AG04449 (cell line): ENCODE results near the gene NEURL1.

Source experiments
- CTCF ChIA-PET: fragments of 350-600 bp; formaldehyde crosslinking; extraction: SDS; loops from one replicate; lab custom pipeline; 2021; ENCODE audit warnings: antibody characterized with exemption; lab: Yijun Ruan, JAX
- POLR2A ChIA-PET: fragments of 400-600, 350-600 bp; formaldehyde crosslinking; extraction: SDS; loops from one replicate; lab custom pipeline; 2020; ENCODE audit warnings: antibody characterized with exemption, inconsistent platforms; lab: Yijun Ruan, JAX
- DNase-seq: peaks from one replicate; pipeline ENCODE4 v3.0.0-alpha.2; 2010; ENCODE audit warnings: low read depth, low spot score
- H3K4me3 ChIP-seq: 2 replicates; pipeline ENCODE4 v1.5.1; 2011; ENCODE audit warnings: low read depth, mild to moderate bottlenecking, control low read depth, low read length
- TF ChIP-seq, protein P1 (sequence below): IDR thresholded peaks from one replicate; pipeline ENCODE4 v1.5.1; 2011; ENCODE audit warnings: mild to moderate bottlenecking, moderate library complexity, low read length, control low read depth, inconsistent platforms; ENCODE audit not compliant: insufficient read depth; ENCODE audit errors: missing control alignments

NEURL1 gene

DNA sequence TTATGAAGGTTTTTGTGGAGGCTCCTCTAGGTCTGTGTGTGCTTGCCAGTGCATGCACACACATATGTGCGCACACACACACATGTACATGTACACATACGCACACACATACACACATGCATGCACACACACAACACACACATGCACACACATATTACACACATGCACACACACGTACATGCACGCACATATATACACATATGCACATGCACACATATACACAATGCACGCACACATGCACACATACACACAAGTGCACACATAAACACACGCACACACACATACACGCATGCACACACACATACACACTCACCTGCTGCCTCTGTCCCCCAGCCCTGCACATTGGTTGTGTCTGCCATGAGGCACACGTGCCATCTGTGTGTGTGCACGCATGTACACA lies 66.3 kb downstream of the NEURL1 start:
- ChIA-PET CTCF (interaction anchor here (1.4 kb wide), 1 partner anchor 126 kb away, joined by 3 read pairs; no protein-coding TSS in a partner anchor), POLR2A (no interaction called here)
- no peak for DNase-seq
- no peak overlapping the region for H3K4me3 ChIP-seq
- TF ChIP-seq, protein P1, sequence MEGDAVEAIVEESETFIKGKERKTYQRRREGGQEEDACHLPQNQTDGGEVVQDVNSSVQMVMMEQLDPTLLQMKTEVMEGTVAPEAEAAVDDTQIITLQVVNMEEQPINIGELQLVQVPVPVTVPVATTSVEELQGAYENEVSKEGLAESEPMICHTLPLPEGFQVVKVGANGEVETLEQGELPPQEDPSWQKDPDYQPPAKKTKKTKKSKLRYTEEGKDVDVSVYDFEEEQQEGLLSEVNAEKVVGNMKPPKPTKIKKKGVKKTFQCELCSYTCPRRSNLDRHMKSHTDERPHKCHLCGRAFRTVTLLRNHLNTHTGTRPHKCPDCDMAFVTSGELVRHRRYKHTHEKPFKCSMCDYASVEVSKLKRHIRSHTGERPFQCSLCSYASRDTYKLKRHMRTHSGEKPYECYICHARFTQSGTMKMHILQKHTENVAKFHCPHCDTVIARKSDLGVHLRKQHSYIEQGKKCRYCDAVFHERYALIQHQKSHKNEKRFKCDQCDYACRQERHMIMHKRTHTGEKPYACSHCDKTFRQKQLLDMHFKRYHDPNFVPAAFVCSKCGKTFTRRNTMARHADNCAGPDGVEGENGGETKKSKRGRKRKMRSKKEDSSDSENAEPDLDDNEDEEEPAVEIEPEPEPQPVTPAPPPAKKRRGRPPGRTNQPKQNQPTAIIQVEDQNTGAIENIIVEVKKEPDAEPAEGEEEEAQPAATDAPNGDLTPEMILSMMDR, result no peak

DNA sequence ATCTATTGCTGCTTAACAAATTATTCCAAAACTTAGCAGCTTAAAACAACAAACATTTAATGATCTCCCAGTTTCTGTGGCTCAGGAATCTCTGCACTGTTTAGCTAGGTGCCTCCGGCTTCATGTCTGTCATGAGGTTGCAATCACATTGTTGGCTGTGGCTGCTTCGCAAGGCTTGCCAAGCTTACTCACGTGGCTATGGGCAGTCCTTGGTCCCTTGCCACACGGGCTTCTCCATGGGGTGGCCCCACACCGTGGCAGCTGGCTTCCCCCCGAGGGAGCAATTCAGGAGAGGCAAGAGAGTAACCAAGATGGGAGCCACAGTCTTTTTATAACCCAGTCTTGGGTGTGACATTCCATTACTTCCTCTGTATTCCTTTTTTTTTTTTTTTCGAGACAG lies 67.4 kb downstream of the NEURL1 start:
- H3K4me3 ChIP-seq, result no peak overlapping the region
- no peak for DNase-seq
- TF ChIP-seq, protein P1, result no peak
- ChIA-PET CTCF (interaction anchor here (1.4 kb wide), 1 partner anchor 125 kb away, joined by 3 read pairs; no protein-coding TSS in a partner anchor), POLR2A (no interaction called here)

DNA sequence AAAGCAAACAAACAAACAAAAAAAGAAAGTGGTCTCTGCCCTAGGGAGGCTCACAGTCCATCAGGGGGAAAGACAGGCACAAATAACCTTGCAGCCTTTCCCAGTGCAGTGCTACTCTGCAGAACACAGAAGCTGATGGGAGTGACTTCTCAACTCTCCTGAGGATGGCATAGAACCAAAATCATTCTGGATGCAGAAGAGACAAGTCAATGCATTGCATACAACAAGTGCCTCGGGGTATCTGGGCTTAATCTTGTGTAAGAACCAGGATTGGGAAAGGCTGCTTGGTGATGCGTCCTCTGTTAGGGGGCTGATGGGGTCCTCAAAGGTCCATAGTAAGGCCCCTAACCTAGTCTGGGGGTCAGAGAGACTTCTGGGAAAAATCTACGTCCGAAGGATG lies 68.9 kb downstream of the NEURL1 start:
- no peak overlapping the region for H3K4me3 ChIP-seq
- DNase-seq, result no peak
- TF ChIP-seq, protein P1, result no peak
- CTCF ChIA-PET, result no interaction called here
- POLR2A ChIA-PET, result no interaction called here

DNA sequence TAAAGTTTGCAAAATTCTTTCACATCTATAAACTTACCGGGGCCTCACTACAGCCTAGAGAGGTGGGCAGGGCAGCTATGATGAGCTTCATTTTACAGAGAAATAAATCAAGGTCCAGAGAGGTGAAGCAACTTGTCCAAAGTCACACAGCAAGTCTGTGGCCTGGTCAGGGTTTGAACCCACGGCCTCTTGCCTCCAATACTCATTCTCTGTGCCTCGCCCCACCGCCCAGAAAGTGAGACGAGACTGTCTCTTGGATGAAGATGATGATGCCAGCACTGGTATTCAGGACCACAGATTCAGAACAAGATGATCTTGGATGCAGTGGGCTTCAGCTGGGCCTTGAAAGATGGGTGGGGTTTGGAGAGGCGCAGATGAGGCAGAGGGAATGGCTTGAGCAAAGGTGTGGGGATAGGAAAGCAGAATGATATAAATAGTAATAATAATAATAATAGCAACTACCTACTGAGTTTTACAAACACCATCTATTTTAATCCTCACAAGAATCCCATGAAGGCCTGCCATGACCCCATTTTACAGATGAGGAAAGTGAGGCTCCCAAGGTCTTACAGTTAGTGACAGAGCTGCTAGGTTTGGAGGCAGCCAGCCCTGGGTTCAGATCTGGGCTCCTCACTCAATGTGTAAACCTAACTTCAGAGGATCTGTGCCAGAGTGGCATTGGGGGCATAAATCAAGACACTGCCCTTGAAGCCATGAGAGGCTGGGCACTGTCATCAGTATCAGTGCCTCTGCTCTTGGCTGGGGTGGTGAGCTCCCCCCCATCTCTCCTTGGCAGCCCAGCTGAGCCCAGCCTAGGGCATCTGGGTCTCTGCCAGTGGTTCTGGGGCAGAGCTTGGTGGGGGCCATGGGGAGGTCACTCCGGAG lies 70.0 kb downstream of the NEURL1 start:
- H3K4me3 ChIP-seq, result no peak overlapping the region
- CTCF ChIA-PET, result interaction anchor here (1.0 to 1.6 kb wide), 9 partner anchors 10 to 82 kb away, joined by 3 to 6 read pairs (median 3); no protein-coding TSS in a partner anchor
- TF ChIP-seq, protein P1, result no peak
- POLR2A ChIA-PET, result no interaction called here
- no peak for DNase-seq

DNA sequence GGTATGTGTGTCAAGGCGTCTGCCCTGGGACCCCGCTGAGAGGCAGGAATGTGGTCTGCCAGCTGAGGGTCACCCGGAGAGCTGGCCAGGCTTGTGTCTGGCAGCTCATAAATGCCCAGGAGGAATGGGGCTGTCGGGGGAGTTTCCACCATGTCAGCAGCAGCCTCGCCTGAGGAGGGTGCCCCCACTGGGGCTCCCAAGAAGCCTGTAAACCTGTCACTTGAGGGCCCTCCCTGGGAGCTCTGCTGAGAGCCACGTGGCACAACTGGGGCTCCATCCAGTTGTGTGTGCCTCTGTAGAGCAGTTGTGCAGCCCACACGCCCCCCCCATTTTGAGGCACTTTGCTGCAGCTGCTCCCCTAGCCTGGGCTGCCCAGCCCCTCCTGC lies 70.6 kb downstream of the NEURL1 start:
- POLR2A ChIA-PET, result no interaction called here
- DNase-seq, result no peak
- TF ChIP-seq, protein P1, result no peak
- H3K4me3 ChIP-seq, result no peak overlapping the region
- CTCF ChIA-PET, result interaction anchor here (0.7 to 1.9 kb wide), 11 partner anchors 9 to 83 kb away, joined by 3 to 6 read pairs (median 4); no protein-coding TSS in a partner anchor
